Measurements from ENCODE around the gene EFCC1.
"Not testable (repeated sequence)": the region's sequence is repeated elsewhere in the genome, so short reads cannot be mapped to it uniquely, and the experiment has no call there.

The EFCC1 gene

DNA sequence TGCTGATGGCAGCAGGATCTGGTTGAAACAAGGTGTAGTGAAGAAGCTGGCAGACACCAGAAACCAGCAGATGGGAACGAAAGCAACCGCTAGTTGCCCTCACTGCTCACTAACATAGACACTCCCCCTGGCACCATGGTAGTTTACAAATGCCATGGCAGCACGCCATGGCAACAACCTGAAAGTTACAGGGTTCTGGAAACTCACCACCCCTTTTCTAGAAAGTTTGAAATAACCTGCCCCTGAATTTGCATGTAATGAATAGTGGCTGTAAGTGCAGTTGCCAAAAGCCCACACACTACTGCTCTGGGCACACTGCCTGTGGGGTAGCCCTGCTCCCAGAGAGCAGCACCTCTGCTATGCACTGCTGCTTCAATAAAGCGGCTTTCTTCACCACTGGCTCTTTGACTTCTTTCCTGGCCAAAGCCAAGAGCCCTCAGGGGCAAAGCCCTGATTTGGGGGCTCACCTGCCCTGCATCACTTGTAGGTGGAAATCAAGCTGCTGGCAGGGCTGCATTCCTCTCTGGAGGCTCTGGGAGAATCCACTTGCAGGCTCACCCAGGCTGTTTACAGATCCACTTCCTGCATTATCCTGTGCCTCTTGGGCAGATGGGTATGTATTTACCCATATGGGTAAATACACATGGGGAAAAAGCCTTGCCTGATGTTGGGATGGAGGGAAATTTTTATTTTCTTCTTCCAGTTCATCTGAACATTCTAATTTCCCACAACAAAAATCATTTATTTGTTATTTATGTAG, 57.5 kb downstream of the EFCC1 start:
- DNase-seq, result no peak

DNA sequence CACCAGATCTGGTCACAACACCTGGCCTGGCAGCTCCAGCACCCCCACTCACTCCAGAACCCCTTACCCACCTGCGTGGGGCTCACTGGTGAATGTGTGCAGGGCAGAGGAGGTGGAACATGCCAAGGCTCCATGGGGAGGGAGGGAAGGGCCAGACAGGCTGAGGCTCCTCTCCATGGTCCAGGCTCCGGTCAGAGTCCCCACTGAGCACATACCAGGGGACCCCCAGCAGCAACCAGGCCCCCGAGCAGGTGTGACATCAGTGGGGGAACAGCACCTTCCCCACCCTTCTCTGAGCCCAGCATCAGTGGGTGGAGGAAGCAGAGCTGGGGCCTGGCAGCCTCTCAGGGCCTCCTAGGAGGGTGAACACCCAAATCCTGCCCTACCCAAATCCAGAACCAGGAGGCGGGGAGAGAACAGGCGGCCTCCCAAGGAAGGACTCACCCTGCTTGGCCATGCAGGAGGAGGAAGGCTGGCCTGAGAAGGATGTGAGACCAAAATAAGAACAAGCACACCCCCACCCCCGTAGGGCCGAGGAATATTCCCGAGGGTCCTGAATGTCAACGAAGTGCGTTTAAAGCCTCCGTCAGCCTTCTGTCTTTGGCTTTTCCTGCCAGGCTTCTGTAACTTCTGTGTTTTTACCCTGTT, 58.3 kb downstream of the EFCC1 start:
- no peak for DNase-seq

DNA sequence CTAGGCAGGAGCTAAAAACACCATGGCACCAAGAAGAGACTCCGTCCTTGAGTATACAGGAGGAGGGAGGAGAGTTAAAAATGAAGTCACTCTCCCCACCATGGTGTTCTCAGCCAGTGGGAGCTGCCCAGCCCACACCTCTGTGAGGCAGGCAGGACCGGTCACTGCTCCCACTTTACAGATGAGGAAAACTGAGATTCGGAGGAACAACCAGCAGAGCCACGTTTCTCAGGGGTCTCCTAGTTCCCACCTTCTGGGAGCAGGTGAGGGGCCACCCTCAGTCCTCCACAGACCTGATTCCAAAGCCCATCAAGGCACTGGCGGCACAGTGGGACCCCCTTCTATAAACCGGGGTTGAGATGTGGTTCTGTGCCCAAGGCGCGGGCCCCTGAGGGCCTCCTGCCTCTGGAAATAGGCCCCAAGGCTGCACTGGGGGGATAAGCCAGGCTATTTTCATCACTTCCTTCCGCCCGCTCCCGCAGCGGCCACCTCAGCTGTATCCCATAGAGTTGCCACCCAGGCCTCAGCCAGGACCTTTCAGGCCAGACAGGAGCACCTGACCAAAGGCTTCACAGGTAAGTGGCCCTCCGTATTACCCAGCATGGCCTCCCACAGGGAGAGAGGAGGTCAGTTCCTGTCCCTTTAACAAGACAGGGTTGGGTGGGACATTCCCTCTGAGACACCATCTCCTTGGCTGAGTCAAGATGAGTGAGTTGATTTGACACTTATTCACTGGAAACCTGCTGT, 59.3 kb downstream of the EFCC1 start, which contains the start of gene GP9:
Gene GP9 (plus strand): TSS at position 504 of the 747 bp plus-strand sequence. CDS start 961 bp downstream, outside the sequence.
- DNase-seq, result no peak

DNA sequence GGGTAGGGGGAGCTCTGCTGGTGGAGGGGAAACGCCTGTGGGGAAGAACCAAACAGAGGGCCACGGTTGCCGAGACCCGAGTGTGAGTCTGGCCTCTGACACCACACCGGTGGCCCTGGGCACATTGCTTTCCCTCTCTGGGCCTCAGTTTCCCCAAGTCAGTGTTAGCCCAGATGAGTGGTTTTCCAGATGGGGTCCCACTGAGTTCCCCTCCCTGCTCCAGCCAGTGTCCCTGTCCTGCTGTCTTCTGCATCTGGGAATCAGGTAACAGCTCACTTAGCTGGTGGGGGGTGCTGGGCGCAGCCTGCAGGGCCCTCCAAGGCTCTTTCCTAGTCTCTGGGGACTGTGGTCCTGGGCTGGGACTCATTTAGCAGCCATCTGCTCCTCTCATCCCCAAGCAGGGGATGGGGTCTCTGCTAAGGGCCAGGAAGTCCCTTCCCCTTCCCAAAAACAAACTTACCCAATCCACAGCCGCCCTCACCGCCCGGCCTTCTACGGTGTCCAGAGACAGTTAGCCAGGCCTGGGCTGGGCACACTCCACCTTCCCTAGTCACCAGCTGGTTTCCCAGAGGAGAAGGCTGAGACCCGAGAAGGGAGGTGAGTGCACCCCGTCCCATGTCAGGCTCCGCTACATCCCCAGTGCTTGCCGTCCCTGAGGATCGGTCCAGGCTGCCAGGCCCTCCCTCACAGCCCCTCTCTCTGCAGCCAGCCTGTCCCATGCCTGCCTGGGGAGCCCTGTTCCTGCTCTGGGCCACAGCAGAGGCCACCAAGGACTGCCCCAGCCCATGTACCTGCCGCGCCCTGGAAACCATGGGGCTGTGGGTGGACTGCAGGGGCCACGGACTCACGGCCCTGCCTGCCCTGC, 60.2 kb downstream of the EFCC1 start:
- DNase-seq, result no peak

DNA sequence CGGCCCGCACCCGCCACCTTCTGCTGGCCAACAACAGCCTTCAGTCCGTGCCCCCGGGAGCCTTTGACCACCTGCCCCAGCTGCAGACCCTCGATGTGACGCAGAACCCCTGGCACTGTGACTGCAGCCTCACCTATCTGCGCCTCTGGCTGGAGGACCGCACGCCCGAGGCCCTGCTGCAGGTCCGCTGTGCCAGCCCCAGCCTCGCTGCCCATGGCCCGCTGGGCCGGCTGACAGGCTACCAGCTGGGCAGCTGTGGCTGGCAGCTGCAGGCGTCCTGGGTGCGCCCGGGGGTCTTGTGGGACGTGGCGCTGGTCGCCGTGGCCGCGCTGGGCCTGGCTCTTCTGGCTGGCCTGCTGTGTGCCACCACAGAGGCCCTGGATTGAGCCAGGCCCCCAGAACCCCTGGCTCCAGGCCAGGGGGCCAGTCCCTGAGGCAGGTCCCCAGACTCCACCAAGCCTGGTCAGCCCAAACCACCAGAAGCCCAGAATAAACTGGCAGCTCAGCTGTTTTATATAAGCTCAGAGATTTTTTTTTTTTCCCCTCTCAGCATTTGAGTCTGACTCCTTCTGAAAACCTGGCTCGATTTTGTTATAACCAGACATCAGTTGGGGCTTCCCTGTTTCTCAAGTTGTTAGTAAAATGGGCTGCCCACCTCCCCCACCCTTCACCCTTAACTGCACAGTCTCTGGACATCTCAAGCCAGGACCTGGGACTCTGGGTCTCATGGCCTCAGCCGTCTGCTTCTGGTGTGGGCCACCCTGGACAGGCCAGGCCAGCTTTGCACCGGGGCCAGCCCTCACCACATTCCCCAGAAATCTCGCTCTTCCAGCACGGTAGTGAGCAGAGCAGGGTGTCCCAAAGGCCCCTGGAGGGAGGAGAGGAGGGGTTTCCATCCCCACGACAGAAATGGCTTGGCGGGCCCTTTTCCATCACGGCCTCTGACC, 61.1 kb downstream of the EFCC1 start:
- no peak for DNase-seq

DNA sequence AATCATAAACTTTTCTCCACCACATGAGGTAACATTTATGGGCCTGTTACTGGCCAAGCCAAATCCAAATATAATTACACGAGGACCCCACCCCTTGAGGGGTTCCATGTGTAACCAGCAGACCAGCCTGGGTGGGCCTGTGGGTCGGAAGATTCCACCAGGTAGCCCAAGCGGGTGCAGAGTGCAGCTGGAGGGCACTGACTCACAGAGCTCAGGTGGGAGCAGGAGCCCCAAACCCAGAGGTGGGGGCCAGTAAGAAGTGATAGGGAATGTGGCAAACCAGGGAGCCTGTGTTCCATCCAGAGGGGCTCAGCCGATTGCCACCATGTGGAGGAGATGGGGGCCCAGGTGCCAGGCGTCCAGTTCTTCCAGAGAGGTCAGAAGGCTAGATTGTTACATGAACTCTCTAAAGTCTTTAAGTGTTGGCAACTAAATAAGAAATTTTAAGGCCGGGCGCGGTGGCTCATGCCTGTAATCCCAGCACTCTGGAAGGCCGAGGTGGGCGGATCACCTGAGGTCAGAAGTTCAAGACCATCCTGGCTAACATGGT, 62.1 kb downstream of the EFCC1 start:
- no peak for DNase-seq

DNA sequence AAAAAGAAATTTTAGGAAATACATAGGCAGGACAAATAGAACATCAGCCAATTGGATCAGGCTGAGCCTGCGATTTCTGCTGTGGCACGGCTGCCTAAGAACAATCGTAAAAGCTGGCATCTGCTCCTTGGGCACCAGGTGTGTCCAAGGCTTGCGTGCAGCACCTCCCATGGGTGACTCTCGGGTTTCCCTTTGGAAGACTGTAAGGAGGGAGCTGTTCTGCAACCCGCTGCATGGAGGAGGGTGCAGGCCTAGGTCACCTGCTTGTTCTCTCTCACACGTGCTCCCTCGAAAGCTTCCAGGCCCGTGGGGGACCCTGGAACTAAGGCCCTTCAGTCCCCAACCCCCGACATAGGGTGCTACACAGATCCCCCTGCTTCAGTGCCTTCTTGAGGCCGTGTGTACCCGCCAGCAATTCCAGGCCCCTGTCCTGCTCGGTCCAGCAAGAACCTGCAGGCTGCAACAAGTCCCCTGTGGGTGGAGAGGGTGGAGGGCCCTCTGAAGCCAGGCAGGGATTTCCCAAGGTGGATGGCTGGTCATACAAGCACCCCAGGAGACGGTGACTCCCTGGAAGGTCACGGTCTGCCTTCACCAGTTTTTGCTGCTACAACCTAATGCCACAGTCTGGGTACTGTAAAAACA, 62.9 kb downstream of the EFCC1 start:
- DNase-seq, result no peak

DNA sequence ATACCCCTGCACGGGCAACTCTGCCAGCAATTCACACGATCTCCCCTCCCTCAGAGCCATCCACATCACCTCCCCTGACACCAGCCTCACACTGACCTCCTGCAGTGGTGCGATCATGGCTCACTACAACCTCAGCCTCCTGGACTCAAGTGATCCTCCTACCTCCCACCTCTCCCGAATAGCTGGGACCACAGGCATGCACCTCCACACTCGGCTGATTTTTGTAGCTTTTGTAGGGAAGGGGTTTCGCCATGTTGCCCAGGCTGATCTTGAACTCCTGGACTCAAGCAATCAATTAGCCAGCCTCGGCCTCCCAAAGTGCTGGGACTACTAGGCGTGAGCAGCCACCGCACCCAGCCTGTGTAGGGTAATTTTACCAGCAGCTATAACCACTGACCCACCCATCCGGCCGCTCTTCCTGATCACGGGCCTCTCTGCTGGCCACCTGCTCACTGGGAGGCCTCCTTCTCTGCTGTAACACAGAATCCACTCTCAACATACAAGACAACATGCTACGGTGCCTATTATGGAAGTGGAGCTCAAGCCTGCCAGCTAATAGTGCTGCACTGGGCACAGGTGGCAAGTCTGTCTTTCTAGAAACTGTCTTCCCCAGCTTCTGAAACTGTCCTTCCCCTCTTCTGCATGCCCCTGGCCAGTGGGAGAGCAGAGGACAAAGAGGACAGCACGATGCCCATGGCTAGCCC, 64.1 kb downstream of the EFCC1 start:
- DNase-seq, result no peak

DNA sequence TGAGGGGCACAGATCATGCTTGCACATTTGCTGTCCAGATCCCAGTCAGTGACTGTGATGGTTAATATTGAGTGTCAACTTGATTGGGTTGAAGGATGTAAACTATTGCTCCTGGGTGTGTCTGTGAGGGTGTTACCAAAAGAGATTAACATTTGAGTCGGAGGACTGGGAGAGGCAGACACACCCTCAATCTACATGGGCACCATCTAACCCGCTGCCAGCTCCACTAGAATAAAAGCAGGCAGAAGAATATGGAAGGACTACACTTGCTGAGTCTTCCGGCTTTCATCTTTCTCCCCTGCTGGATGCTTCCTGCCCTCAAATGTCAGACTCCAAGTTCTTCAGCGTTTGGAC, 64.6 kb downstream of the EFCC1 start:
- no peak for DNase-seq

DNA sequence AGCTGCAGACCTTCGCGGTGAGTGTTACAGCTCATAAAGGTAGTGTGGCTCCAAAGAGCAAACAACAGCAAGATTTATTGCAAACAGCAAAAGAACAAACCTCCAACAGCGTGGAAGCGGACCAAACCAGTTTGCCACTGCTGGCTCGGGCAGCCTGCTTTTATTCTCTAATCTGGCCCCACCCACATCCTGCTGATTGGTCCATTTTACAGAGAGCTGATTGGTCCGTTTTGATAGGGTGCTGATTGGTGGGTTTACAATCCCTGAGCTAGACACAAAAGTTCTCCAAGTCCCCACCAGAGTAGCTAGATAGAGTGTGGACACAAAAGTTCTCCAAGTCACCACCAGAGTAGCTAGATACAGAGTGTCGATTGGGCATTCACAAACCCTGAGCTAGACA, 66.6 kb downstream of the EFCC1 start:
- not testable (repeated sequence) for DNase-seq

DNA sequence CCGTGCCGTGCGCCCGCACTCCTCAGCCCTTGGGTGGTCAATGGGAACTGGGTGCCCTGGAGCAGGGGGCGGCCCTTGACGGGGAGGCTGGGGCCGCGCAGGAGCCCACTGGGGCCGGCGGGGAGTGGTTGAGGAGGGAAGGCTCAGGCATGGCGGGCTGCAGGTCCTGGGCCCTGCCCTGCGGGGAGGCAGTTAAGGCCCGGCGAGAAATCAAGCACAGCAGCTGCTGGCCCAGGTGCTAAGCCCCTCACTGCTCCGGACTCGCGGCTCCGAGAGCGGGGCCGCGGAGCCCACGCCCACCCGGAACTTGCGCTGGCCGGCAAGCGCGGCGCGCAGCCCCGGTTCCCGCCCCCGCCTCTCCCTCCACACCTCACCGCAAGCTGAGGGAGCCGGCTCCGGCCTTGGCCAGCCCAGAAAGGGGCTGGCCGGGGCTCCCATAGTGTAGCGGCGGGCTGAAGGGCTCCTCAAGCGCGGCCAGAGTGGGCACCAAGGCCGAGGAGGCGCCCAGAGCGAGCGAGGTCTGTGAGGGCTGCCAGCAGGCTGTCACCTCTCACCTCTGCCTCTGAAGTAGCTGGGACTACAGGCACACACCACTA, 67.3 kb downstream of the EFCC1 start:
- DNase-seq, result no peak

DNA sequence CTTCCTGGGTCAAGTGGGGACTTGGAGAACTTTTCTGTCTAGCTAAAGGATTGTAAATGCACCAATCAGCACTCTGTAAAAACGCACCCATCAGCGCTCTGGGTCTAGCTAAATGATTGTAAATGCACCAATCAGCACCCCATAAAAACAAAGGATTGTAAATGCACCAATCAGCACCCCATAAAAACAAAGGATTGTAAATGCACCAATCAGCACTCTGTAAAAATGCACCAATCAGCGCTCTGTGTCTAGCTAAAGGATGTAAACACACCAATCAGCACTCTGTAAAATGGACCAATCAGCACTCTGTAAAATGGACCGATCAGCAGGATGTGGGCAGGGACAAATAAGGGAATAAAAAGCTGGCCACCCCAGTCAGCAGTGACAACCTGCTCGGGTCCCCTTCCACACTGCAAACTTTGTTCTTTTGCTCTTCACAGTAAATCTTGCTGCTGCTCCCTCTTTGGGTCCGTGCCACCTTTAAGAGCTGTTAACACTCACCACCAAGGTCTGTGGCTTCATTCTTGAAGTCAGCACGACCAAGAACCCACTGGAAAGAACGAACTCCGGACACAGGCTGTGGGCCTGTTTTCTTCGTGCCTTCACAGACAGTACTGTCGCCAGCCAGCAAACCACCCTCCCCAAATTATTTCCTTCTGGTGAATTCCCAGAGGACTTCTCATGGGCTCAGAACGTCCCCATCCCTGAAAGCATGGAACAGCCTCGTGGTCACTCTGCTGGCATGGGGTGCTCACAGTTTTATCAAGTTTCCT, 68.4 kb downstream of the EFCC1 start:
- DNase-seq, result not testable (repeated sequence)

DNA sequence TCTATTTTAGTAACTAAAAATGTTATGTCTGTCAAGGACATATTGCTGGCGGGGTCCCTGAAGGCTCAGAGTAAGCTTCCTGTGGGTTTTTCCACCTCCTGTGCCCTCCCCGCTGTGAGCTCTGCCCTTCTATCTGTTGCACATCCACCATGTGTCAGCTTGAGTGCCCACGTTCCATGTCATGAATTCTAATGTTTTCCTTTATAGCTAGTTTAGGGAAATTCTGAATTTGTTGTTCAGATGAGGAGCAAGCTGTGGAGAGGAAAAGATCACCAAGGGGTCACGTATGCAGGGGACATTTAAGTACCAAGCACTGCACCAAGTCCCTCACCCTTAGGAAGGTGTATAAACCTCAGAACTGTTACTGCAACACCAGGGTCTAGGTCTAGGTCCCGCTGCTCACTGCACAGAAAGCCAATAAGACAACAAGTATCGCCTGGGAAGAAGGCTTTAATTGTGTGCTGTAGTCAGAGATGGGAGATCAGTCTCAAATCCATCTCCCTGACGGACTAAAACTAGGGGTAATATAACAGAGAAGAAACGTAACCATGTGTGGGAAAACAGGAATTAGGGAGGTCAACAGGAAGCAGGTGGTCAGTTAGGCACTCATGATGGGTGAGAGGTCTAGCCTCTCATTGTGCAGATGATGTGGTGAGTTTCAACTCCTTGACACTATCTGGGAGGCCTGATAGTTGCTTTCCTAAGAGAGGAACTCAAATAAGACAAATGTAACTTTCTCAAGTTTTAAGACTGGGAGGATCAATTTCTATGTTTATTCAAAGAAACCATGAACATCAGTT, 69.2 kb downstream of the EFCC1 start:
- DNase-seq, result no peak

DNA sequence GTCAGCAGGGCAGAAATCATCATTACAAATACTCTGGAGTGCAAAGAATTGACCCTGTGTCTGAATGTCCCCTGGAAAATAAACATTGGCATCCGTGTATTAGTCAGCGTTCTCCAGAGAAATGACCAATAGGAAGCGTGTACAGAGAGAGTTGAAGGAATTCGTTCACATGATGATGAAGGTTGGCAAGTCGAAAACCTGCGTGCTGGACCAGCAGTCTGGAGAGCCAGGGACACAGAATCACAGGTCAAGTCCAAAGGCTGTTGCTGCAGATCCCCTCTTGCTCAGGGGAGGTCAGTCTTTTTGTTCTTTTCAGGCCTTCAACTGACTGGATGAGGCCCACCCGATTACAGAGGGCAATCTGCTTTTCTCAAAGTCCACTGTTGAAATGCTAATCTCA, 76.1 kb downstream of the EFCC1 start:
- no peak for DNase-seq

DNA sequence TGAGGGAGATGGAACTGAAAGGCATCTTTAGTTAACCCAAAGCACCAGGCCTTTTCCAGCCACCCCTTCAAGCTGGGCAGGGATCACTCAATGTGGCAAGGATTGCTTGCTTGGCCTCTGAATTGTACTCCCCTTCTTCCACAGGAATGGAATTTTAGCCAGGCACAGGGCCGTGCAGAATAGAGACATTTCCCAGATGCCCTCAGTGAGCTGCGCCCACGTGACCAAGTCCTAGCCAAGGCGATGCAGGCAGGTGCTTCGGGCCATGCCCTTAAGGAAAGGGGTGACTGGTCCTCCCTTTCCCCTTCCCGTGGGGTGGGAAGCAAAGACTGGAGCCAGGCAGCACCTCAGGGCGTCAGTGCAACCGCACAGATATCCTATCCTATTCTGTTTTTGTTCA, 77.4 kb downstream of the EFCC1 start:
- DNase-seq, result no peak

DNA sequence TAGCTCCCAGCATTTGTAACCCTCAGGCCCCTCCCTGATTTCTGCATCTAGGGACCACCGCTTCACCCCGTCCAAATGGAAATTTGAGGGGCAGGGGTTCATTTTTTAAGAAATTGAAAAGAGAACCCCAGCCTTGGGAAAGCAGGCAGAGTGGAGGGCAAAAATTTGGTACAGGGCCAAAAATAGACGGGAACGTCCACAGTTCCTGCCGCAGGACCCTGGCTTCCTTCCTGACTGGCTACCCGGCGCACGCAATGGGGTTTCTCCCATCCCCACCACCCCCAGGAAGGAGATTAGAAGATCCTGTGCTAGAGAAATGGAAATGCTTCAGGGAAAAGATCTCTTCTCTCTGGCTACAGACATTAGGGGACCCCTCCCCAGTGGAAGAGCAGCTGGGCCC, 80.4 kb downstream of the EFCC1 start:
- no peak for DNase-seq

DNA sequence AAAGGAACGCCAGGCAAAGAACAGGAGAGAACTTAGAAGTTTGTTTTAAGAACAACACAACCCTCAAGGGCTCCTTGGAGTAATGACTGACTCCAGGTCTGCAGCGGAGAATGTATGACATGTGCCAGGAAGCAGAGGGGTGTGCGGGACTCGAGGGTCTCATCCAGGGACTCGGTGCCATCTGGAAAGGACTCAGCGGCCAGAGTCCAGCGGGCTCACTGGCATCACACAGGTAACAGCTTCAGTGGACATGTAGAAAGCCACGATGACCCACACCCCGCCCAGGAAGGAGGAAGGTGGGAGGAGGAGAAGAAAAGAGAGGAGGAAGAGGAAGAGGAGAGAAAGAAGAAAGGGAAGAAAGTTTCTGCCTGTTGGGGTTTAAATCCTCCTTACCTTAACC, 80.9 kb downstream of the EFCC1 start:
- DNase-seq, result no peak

DNA sequence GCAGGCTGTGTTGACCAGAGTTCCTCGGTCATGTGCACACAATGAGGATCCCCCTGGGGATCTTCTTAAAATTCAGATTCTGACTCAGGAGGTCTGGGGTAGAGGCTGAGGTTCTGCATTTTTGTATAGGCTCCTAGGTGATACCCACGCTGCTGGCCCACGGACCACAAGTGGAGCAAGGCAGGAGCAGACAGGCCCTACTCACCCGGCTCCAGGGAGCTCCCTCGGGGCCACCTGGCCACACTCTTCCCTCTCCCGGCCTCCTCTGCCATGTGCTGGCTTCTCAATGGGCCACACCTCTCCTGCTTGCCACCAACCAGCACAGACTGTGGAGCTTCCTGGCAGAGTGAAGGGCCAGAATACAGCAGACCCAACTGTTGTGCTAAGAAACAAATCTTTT, 83.4 kb downstream of the EFCC1 start:
- no peak for DNase-seq

Measured in islet precursor cell (in vitro differentiated cells).